ENCODE measurements around the gene ANKZF1.

ANKZF1 gene

DNA sequence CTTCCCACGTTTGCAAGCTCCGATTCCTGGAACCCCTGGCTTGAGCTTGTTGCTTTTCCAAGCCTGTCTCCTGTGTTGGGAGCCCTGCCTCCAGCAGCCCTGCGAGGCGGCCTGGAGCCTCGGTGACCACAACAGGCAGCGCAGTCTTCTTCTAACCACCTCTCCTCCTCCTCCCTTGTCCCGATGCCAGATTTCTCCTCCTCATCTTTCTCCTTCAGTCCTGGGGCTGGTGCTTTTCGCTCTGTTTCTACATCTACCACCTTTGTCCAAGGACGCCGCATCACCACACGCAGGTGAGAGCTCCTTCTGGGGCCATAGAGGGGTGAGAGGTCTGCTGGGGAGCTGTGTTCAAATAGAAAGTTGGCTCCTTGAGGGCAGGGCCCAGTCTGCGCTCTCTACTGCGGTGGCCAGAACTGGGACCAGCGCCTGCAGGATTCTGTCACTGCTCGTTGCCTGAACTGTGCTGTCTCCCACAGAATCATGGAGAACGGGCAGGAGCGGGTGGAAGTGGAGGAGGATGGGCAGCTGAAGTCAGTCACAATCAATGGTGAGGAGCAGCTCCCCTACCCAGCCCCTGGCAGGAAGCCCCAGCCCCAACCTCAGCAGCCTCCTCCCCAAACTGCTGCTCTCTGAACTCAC is 53.5 kb downstream of the ANKZF1 start:
- no peak for DNase-seq

DNA sequence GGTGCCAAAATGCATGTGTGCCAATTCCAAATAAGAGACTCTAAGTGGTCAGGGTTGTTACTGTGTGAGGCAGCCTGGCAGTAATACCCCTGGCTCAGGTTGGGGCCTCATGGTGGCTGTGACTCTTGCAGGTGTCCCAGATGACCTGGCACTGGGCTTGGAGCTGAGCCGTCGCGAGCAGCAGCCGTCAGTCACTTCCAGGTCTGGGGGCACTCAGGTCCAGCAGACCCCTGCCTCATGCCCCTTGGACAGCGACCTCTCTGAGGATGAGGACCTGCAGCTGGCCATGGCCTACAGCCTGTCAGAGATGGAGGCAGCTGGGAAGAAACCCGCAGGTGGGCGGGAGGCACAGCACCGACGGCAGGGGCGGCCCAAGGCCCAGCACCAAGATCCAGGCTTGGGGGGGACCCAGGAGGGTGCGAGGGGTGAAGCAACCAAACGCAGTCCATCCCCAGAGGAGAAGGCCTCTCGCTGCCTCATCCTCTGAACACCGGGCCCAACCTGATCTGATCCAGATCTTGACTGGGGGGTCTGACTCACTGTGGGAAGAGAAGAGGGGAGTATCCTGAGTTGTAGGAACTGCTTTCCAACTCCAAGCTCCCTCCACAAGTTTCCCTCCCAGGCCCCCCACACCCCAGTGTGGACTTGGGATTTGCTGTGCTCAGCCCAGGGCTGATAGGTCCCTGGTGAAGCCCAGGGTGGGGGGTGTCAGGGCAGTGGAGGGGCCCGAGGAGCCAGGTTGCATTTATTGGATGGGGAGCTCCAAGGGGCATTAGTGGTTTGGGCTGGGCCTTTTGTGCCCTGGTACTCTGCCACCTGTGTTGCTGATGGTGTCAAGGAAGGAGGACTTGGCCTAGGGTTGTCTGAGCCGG is 55.1 kb downstream of the ANKZF1 start:
- DNase-seq = no peak

- no peak for DNase-seq
These were observed 55.7 kb downstream of the ANKZF1 start for GRCh38 chr2:219285373-219285735.

DNA sequence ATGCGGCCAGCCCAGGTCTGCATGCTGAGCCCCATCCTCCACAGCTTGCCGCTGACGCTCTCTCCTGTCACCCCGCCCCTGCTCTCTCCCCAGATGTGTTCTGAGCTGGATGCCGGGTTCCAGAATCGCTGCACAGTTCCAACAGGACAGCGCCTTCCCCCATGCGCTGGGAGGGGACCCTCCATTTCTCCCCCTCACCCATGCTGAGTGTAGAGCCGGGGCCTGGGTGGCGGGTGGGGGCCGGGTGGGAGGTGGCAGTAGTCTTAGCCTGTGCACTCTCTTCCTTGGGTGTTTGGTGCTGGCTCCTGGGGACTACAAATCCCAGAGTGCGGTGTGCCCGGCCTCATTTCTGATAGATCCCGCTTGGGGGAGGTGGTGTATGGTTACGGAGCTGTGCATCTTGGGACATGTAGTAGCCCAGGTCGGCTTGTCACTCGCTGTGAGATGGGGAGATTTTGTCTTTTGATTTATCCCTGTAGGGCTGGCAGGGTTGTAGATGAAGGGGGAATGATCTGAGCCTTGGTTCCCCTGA is 56.4 kb downstream of the ANKZF1 start:
- DNase-seq = no peak

Measured in Kasumi-1 (cell line).